Stimulated activated CD4-positive, alpha-beta T cell treated with anti-CD3 and anti-CD28 coated beads, Interleukin-4, amount 100 ng/mL, for 48 hours (primary cell): ENCODE measurements around the gene CFAP57.

Experiments
- DNase-seq, 2 donors: peaks; one replicate each; pipeline ENCODE4 v3.0.0-alpha.2; 2020; ENCODE audit warnings: low read depth in 2 of 2

The CFAP57 gene

GRCh38 chr1:43298055-43298454 is 125.9 kb downstream of the CFAP57 start:
- DNase-seq = no peak

- DNase-seq = no peak
Observed at GRCh38 chr1:43299101-43299500, 127.0 kb downstream of the CFAP57 start.

- no peak for DNase-seq
Observed at GRCh38 chr1:43300378-43301094, 128.4 kb downstream of the CFAP57 start, which contains the start of gene TIE1. TSS of gene TIE1 (plus strand) at chr1:43300982. CDS start at chr1:43301072, 90 bp downstream.

GRCh38 chr1:43302201-43302600 is 130.1 kb downstream of the CFAP57 start:
- DNase-seq = no peak

- DNase-seq = no peak
Observed at GRCh38 chr1:43302721-43303470, 130.8 kb downstream of the CFAP57 start.

- no peak for DNase-seq
Observed at GRCh38 chr1:43303471-43304313, 131.6 kb downstream of the CFAP57 start.
